Erythroblast (primary cell): Measurements from ENCODE around the gene SAE1.
"Not testable (repeated sequence)": the region's sequence is repeated elsewhere in the genome, so short reads cannot be mapped to it uniquely, and the experiment has no call there.

Experiments
- DNase-seq, 2 experiments: peaks; one replicate each; lab custom pipeline; 2025; lab: John Stamatoyannopoulos, UW
- GATA1 ChIP-seq: IDR thresholded peaks from 2 replicates; pipeline ENCODE4 v1.6.1; 2011; ENCODE audit warnings: low read depth, mild to moderate bottlenecking, control low read depth, low read length, moderate library complexity
- POLR2A ChIP-seq: IDR thresholded peaks from 2 replicates; pipeline ENCODE4 v1.6.1; 2011; ENCODE audit warnings: mild to moderate bottlenecking, low read length

SAE1 gene

DNA sequence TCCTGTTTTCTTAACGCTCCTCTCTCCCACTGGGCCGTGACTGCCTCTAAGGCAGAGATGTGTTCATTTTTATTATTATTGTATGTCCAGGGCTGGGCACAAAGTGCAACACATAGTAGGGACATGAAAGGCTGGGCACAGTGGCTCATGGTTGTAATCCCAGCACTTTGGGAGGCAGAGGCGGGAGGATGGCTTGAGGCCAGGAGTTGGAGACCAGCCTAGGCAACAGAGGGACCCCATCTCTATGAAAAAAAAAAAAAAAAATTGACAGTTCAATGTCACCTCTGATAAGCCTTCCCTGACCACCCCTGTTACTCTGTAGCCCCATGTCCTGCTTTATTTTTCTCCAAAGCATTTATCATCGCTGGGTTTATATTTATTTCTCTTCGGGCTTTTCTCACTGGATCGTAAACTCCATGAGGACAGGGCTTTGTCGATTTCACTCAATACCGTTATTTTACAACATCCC, 481 bp upstream of the SAE1 start:
- DNase-seq: no peak
- TF ChIP-seq GATA1 (no peak), POLR2A (no peak)

DNA sequence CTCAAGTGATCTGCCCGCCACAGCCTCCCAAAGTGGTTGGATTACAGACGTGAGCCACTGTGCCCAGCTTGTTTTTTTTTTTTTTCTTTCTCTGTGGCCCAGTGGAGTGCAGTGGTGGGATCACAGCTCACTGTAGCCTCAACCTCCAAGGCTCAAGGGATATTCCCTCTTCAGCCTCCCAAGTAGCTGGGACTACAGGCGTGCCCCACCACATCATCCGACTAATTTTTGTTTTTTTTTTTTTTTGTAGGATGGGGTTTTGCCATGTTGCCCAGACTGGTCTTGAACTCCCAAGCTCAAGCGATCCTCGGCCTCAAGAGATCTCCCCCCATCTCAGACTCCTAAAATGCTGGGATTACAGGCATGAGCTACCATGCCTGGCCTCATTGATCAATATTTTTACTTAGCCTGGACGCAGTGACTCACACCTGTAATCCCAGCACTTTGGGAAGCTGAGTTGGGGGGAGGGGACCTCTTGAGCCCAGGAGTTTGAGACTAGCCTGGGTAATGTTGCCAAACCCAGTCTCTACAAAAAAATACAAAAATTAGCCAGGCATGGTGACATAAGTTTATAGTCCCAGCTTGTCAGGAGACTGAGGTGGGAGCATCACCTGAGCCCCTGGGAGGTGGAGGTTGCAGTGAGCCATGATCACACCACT, 1.7 kb downstream of the SAE1 start:
- TF ChIP-seq GATA1 (no peak), POLR2A (no peak)

DNA sequence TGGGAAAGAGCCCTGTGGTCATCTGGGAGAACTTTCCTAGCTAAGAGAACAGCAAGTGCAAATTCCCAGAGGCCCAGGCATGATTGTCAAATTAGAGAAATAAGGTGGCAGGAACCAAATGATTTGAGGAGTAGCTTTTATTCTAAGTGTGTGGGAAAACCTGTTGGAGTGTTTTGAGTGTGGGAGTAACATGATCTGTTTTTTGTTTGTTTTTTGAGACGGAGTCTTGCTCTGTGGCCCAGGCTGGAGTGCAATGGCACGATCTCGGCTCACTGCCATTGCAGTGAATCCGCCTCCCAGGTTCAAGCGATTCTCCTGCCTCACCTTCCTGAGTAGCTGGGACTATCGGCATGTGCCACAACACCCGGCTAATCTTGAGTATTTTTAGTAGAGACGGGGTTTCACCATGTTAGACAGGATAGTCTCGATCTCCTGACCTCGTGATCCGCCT, 2.4 kb downstream of the SAE1 start:
- TF ChIP-seq POLR2A: no peak
- no peak for DNase-seq

More for the DNA sequence above, 1.7 kb downstream of the SAE1 start:
- no peak for DNase-seq

DNA sequence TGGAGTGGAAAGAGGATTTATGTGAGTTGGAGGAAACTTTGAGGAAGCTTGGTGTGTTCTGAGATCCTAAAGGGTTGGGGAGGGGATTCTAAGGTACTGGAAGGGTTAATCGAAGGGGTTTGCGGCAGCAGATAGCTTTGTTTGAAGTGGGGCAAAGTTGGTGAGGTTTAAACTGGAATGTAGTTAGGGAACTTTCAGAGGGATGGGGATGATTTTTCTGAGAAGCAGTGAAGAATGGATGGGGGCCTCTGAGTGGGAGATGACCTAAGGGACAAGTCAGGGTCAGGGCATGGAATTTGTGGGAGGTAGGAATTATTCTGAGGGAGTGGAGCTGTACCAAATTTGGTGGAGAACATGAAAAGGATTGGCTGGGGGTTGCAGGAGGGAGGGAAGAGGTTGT, 3.9 kb downstream of the SAE1 start:
- DNase-seq: no peak
- TF ChIP-seq POLR2A (no peak), GATA1 (no peak)

DNA sequence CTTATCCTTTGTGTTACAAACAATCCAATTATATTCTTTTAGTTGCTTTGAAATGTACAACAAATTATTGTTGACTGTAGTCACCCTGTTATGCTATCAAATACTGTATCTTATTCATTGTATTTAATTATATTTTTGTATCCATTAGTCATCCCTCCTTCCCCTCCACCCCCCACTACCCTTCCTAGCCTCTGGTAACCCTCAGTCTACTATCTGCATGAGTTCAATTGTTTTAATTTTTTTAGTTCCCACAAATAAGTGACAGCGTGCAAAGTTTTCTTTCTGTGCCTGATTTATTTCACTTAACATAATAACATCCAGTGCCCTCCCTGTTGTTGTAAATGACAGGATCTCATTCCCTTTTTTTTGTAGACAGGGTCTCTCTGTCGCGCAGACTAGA, 4.5 kb downstream of the SAE1 start:
- TF ChIP-seq GATA1 (no peak), POLR2A (no peak)
- no peak for DNase-seq

DNA sequence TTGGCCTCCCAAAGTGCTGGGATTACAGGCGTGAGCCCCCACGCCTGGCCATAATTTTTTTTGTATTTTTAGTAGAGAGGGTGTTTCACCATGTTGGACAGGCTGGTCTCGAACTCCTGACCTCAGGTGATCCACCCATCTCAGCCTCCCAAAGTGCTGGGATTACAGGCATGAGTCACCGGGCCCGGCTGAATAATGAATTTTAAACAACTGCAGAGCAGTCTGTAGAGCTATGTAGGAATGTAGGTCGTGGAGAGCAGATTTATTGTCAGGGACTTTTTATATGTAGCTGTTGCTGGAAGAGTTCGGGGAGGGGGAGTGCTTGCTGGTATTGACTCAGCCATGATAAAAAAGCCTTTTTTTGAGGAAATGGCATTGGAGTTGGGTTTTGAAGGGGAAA, 10.6 kb downstream of the SAE1 start:
- not testable (repeated sequence) for DNase-seq

DNA sequence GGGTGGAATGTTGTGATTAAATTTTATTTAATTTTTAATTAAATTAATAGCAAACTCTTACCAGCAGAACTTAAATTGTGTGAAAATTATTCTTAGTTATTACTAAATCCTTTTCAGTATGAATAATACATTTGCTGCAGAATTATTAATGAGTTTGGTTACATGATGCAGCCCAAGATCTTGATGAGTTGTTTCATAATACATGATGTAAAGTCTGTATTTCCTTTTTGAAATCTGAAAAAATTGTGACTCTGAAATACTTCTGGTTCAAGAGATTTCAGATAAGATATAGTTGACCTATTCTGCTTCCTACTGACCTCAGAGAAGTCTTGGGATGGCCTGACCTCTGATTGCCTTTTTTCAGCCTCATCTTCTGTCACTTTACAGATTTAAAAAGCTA, 11.1 kb downstream of the SAE1 start:
- TF ChIP-seq POLR2A (no peak), GATA1 (no peak)
- no peak for DNase-seq

DNA sequence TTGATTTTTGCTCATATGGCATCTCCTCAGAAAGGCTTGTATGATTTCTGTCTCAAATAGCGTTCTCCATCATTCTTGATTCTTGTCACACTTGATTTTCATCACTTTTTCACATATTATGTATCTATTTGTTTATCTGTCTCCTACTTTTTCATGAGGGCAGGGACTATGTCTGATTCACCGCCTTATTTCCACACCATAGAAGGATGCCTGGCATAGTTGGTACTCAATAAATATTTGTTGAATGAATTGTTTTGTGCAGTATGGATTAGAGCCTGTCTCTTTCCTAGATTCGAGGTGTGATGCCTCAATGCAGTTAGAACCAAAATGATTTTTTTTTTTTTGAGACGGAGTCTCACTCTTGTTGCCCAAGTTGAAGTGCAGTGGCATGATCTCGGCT, 12.1 kb downstream of the SAE1 start:
- TF ChIP-seq GATA1 (no peak), POLR2A (no peak)
- DNase-seq: no peak

DNA sequence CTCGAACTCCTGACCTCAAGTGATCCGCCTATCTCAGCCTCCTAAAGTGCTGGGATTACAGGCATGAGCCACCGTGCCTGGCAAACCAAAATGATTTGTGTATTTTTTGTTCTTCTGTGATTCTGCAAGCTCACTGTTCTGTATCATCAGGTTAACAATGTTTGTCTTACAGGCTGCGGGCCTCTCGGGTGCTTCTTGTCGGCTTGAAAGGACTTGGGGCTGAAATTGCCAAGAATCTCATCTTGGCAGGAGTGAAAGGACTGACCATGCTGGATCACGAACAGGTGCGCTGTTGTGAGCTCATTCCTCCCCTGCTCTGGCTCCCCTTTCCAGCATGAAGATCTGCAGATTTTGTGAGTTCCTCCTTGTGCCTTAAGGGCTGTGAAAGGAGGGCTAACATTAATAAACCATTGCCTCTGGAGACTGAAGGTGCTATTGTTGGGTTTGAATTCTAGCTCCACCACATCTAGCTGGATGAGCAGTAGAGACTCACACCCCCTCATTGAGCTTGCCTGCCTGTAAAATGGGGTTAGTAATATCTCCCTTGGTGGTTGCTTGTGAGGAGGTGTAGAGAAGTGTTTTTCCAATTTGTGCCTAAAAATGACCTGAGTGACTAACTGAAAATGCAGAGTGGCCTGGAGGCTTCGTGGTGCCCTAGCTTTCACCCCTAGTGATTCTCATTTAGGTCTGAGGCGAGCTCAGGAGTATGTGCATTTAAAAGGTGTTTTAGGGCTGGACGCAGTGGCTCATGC, 12.9 kb downstream of the SAE1 start:
- DNase-seq: no peak
- TF ChIP-seq GATA1: no peak
- TF ChIP-seq POLR2A: no peak

DNA sequence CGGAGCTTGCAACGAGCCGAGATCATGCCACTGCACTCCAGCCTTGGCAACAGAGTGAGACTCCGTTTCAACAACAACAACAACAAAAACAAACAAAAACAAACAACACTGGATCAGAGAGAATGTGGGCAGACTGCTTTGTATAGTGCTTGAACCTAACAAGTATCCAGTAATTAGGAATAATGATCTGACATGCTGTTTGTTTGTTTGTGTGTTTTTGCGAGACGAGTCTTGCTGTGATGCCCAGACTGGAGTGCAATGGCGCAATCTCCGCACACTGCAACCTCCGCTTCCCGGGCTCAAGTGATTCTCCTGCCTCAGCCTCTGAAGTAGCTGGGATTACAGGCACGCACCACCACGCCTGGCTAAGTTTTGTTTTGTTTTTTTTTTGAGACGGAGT, 14.0 kb downstream of the SAE1 start:
- DNase-seq: no peak
- no peak for TF ChIP-seq POLR2A
- no peak for TF ChIP-seq GATA1

DNA sequence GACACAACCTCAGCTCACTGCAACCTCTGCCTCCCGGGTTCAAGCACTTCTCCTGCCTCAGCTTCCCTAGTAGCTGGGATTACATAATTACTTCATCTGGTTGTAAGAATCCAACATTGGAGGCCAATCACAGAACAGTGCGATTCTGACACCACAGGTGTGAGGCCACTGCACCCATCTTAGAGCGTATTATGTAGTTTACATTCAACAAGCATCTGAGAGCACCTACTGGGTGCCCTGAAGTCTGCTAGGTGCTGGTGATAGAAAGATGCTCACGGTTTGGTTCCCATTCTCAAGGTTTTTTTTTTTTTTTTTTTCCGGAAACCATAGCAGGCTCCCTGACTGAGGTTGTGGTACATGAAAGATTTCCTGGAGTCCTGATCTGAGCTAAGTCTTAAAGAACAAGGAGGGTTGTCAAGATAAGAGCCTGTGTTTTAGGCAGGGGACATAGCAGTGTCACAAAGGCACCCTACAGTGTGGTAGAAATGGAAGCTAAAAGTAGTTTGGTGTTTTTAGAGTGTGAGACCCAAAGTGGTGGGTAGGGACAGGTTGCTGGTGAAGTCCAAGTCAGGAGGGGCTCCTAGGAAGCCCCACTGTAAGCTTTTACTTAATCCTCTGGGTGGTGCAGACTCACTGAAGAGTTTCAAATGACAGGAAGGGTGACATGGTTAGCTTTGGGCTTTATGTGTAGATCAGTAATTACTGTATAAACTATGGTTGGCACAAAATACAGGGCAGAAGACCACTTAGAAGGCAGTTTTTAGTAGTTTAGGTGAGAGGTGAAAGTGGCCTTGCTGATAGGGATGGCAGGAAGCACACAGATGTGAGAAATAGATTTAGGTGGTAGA, 15.2 kb downstream of the SAE1 start:
- TF ChIP-seq POLR2A (no peak), GATA1 (no peak)

DNA sequence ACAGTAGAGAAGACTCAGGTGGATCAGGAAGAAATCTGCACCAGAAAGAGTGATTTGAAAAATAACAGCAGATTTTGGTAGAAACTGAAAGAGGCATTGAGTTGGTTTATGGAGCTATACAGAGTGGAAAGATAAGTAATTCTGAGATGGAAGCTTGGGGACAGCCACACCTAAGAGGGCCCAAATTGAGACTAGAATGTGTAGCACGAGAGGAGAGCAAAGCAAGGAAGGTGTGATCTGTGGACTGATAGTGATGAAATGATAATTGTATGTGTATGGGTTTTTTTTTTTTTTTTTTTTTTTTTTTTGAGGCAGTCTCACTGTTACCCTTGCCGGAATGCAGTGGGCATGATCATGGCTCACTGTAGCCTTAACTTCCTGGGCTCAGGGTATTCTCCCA, 16.3 kb downstream of the SAE1 start:
- no peak for TF ChIP-seq GATA1
- TF ChIP-seq POLR2A: no peak
- DNase-seq: no peak

More for the DNA sequence above, 15.2 kb downstream of the SAE1 start:
- no peak for DNase-seq

DNA sequence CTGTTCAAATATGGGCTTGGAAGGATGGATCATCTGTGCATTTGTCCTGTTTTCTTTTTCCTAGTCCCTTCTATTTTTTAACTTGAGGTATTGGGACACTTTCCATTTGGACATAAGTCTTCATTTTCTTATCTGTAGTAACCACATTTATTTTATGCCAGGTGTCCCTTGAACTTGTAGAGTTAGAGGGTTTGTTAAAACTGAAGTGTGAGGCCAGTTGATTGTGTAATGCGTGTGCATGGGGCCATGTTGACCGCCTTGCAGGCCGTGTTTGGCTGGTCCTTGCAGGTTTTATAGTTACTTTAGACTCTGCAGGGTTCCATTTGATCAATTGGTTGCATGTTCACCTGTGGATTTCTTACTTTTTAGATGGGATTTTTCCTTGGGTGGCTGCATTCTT, 21.0 kb downstream of the SAE1 start:
- TF ChIP-seq POLR2A (no peak), GATA1 (no peak)
- peak; percentile 61 to 75 for DNase-seq

DNA sequence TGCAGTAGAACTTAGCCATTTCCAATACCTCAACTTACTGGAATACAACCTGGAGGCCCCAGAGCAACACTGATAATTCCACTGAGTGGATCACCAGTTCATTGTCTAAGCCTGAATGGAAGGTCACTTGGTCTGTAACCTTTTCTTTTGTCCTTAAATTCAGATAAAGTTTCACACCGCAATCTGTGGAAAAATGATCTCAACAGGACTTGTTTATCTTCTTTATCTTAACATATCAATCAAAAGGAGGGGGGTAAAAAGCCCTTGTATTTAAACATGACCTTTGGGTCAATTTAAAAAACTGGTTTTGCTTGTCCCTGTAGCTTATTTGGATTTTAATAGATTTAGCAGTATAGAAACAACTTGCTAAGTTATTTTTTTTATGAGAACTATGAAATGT, 21.6 kb downstream of the SAE1 start:
- no peak for DNase-seq
- TF ChIP-seq GATA1: no peak
- TF ChIP-seq POLR2A: no peak

DNA sequence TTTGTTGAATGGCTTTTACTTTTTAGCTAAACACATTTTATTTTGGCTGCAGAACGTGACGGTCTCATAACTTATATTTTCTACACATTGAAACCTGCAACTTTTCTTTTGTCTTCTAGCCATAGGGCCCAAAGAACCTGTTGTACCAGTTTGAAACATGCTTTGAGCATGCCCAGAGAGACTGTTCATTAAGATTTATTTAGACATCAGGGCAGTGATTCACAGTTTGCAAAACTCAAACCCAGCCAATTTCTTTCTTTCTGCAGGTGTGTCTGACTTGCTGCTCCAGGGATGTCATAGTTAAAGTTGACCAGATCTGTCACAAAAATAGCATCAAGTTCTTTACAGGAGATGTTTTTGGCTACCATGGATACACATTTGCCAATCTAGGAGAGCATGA, 22.0 kb downstream of the SAE1 start:
- no peak for TF ChIP-seq GATA1
- TF ChIP-seq POLR2A: no peak
- DNase-seq: no peak
